SK-N-MC (cell line): Measurements from ENCODE around the gene ZYX.
"Not testable (repeated sequence)": the region's sequence is repeated elsewhere in the genome, so short reads cannot be mapped to it uniquely, and the experiment has no call there.

Source experiments
- DNase-seq: peaks from one replicate; pipeline ENCODE4 v3.0.0-alpha.2; 2011; ENCODE audit warnings: low read depth, low spot score
- H3K27ac ChIP-seq: fragments of 200-600 bp; sonication (generic); 2 replicates; pipeline ENCODE4 v1.5.1; 2016; ENCODE audit warnings: mixed run types
- H3K36me3 ChIP-seq: fragments of 200-600 bp; sonication (generic); 2 replicates; pipeline ENCODE4 v1.6.1; 2017; ENCODE audit warnings: antibody characterized with exemption, low read length, mixed read lengths; ENCODE audit not compliant: insufficient read depth
- H3K4me3 ChIP-seq: fragments of 200-600 bp; sonication (generic); 2 replicates; pipeline ENCODE4 v1.5.1; 2016
- H3K9ac ChIP-seq: fragments of 200-600 bp; sonication (generic); 2 replicates; pipeline ENCODE4 v1.8.0; 2017; ENCODE audit warnings: mixed run types, mixed read lengths; ENCODE audit not compliant: insufficient read length
- H3K9me3 ChIP-seq: fragments of 200-600 bp; sonication (generic); 2 replicates; pipeline ENCODE4 v1.6.1; 2017; ENCODE audit warnings: low read depth, mild to moderate bottlenecking, antibody characterized with exemption, low read length, moderate library complexity, mixed read lengths
- EZH2 ChIP-seq: fragments of 200-600 bp; sonication (generic); IDR thresholded peaks from one replicate; pipeline ENCODE4 v1.6.1; 2017; ENCODE audit warnings: antibody characterized with exemption
- FOXP2 ChIP-seq: optimal IDR thresholded peaks from 2 replicates; pipeline ENCODE3; 2011; ENCODE audit warnings: mild to moderate bottlenecking, moderate library complexity; ENCODE audit not compliant: insufficient read depth; ENCODE audit errors: extremely low read length, control extremely low read depth
- POLR2AphosphoS5 ChIP-seq: IDR thresholded peaks from 2 replicates; pipeline ENCODE4 v1.6.1; 2012; ENCODE audit warnings: mild to moderate bottlenecking, low read depth, low read length, borderline replicate concordance

The ZYX gene

DNA sequence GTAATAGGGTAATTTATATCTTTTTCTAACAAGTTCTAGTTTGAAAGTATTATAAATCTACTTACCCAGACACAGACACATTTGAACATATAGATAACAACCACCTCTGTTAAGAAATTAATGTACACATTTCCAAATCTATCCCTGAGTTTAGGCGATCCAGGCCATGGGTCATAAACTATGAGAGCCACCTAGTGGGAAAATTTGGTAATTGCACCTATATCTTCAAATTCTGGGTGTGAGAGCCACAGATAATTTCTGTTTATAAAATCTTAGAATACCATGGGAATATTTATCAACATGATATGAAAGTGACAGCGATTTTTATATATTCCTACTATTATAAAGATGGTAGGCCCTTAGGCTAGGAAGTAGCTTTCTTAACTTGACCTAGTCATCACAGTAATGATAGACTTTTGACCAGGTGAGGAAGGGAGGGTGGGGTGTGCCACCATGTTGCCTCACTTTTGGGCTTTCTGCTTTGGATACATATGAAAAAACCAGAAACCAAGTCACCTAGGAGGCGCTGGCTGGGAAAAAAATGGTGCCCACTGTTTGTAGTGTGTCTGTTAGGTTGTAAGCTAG lies 35.5 kb downstream of the ZYX start:
- Histone ChIP-seq H3K36me3 (no peaks in the 10 kb centered on the region), H3K9ac (no peak overlapping the region), H3K27ac (no peak overlapping the region), H3K9me3 (no peaks in the 10 kb centered on the region), H3K4me3 (no peak overlapping the region)
- DNase-seq, result peak; percentile 40
- TF ChIP-seq EZH2 (no peak), FOXP2 (no peak), POLR2AphosphoS5 (no peak)

- H3K4me3 ChIP-seq, result no peak overlapping the region
- no peaks in the 10 kb centered on the region for H3K36me3 ChIP-seq
- no peak for DNase-seq
Observed at GRCh38 chr7:143417734-143418383, 36.7 kb downstream of the ZYX start.

DNA sequence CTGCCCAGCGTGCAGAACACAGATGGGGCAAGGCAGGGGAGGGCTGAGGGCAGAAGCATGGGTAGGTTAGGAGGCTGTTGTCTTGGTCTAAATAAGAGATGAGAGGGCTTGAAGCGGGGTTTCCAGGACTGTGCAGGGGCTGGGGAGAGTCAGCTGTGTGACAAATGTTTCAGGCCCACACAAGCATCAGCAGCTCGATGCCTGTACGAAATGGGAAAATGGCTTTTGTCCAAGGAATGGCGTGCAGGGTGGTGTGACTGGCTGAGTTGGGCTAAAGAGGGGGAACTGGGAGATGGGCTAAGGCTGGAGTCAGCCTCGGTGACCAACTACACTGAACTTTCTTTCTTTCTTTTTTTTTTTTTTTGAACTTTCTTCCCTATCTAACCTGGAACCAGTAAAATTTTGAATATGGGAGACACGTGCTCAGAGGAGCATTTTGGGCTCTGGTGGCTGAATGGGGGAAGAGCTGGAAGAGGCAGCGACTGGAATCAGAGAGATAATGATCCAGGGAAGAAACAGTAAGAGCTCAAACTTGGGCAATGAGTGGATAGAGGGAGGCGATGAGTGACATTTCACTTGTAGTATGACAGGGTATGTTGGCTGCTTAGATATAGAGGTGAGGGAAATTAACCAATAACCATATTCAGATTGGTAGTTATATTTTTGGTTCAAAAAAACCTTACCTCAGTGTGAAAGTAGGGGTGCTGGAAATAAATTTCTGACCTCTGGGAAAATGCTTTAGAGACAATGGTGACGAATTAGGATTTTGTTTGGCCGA lies 37.7 kb downstream of the ZYX start:
- no peak overlapping the region for H3K27ac ChIP-seq
- no peaks in the 10 kb centered on the region for H3K9me3 ChIP-seq
- no peak overlapping the region for H3K9ac ChIP-seq
- H3K36me3 ChIP-seq, result no peaks in the 10 kb centered on the region
- TF ChIP-seq EZH2 (no peak), FOXP2 (no peak), POLR2AphosphoS5 (no peak)
- no peak for DNase-seq
- no peak overlapping the region for H3K4me3 ChIP-seq

More at GRCh38 chr7:143417734-143418383, 36.7 kb downstream of the ZYX start:
- Histone ChIP-seq H3K9me3 (no peaks in the 10 kb centered on the region), H3K9ac (no peak overlapping the region), H3K27ac (no peak overlapping the region)
- TF ChIP-seq FOXP2, result no peak
- no peak for TF ChIP-seq EZH2
- no peak for TF ChIP-seq POLR2AphosphoS5

- no peak overlapping the region for H3K27ac ChIP-seq
- DNase-seq, result no peak
- H3K9ac ChIP-seq, result no peak overlapping the region
- no peak overlapping the region for H3K4me3 ChIP-seq
- H3K36me3 ChIP-seq, result no peaks in the 10 kb centered on the region
- H3K9me3 ChIP-seq, result no peaks in the 10 kb centered on the region
- TF ChIP-seq EZH2 (no peak), POLR2AphosphoS5 (no peak), FOXP2 (no peak)
Observed at GRCh38 chr7:143419880-143420279, 38.7 kb downstream of the ZYX start.

GRCh38 chr7:143420624-143421023 lies 39.5 kb downstream of the ZYX start:
- H3K4me3 ChIP-seq, H3K9me3 ChIP-seq, DNase-seq, H3K36me3 ChIP-seq, H3K9ac ChIP-seq, H3K27ac ChIP-seq: not testable (repeated sequence)

DNA sequence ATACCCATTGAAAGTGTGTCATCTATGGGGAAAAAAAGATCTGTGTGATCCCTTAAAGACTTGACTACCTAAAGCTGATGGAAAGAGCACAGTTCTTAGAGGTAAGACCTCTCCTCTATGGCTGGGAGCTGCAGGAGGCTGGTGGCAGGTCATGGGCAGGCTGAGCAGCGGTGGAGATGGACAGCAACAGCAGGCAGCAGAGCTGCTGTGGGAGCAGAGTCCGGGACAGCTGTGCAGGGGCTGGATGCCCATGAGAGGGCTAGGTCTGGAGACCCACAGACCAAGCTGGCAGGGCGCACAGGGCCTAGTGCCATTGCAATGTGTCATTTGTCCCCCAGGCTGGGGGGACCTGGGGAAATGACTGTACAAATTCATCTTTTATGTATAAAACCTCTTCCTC lies 40.9 kb downstream of the ZYX start:
- H3K9ac ChIP-seq, result no peak overlapping the region
- DNase-seq, result no peak
- no peaks in the 10 kb centered on the region for H3K9me3 ChIP-seq
- TF ChIP-seq POLR2AphosphoS5 (no peak), EZH2 (no peak), FOXP2 (no peak)
- H3K36me3 ChIP-seq, result no peaks in the 10 kb centered on the region
- H3K4me3 ChIP-seq, result no peak overlapping the region
- H3K27ac ChIP-seq, result no peak overlapping the region

DNA sequence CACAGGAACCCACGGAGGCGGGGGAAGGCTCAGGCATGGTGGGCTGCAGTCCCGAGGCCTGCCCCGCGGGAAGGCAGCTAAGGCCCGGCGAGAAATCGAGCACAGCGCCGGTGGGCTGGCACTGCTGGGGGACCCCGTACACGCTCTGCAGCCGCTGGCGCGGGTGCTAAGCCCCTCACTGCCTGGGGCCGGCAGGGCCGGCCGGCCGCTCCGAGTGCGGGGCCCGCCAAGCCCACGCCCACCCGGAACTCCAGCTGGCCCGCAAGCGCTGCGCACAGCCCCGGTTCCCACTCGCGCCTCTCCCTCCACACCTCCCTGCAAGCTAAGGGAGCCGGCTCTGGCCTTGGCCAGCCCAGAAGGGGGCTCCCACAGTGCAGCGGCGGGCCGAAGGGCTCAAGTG lies 43.3 kb downstream of the ZYX start:
- H3K27ac ChIP-seq, H3K9me3 ChIP-seq, H3K36me3 ChIP-seq, H3K4me3 ChIP-seq, DNase-seq, H3K9ac ChIP-seq: not testable (repeated sequence)

GRCh38 chr7:143426479-143427142 lies 45.5 kb downstream of the ZYX start:
- no peak overlapping the region for H3K4me3 ChIP-seq
- TF ChIP-seq EZH2 (no peak), POLR2AphosphoS5 (no peak), FOXP2 (no peak)
- no peaks in the 10 kb centered on the region for H3K9me3 ChIP-seq
- H3K27ac ChIP-seq, result no peak overlapping the region
- DNase-seq, result no peak
- no peaks in the 10 kb centered on the region for H3K36me3 ChIP-seq
- H3K9ac ChIP-seq, result no peak overlapping the region
